ENCODE results near the gene VHLL.

GRCh38 chr1:156262461-156263287, 36.4 kb downstream of the VHLL start:
- no peak for TF ChIP-seq MAX (IDR thresholded peaks at IDR 0.05; ENCODE audit: low read depth, low read length)
- no peak for TF ChIP-seq SIX5 (IDR thresholded peaks at IDR 0.05; ENCODE audit: low read depth, low read length, severe bottlenecking)

Measured in GM12878 (cell line).